Neuronal stem cell (in vitro differentiated cells): ENCODE results near the gene TEAD4.

Source experiments
- DNase-seq: peaks from one replicate; pipeline ENCODE4 v3.0.0-alpha.2; 2013; ENCODE audit warnings: low spot score
- H2AFZ ChIP-seq: one replicate; pipeline ENCODE4 v1.6.1; 2013; ENCODE audit warnings: mild to moderate bottlenecking, low read length, inconsistent platforms
- H2AK5ac ChIP-seq: 2 replicates; pipeline ENCODE4 v1.6.1; 2013; ENCODE audit warnings: low read depth, mild to moderate bottlenecking, inconsistent platforms, low read length, moderate library complexity, mixed read lengths
- H2BK120ac ChIP-seq: 2 replicates; pipeline ENCODE4 v1.6.1; 2013; ENCODE audit warnings: low read depth, mild to moderate bottlenecking, inconsistent platforms, low read length, moderate library complexity, mixed read lengths
- H2BK12ac ChIP-seq: one replicate; pipeline ENCODE4 v1.6.1; 2013; ENCODE audit warnings: low read length, inconsistent platforms
- H2BK15ac ChIP-seq: 2 replicates; pipeline ENCODE4 v1.6.1; 2013; ENCODE audit warnings: mild to moderate bottlenecking, low read length, inconsistent platforms, mixed read lengths
- H2BK5ac ChIP-seq: one replicate; pipeline ENCODE4 v1.6.1; 2013; ENCODE audit warnings: inconsistent platforms, mild to moderate bottlenecking, low read length, moderate library complexity
- H3K14ac ChIP-seq: one replicate; pipeline ENCODE4 v1.6.1; 2013; ENCODE audit warnings: low read length, inconsistent platforms
- H3K18ac ChIP-seq: 2 replicates; pipeline ENCODE4 v1.6.1; 2013; ENCODE audit warnings: low read length, inconsistent platforms
- H3K23ac ChIP-seq: 2 replicates; pipeline ENCODE4 v1.6.1; 2013; ENCODE audit warnings: low read depth, mild to moderate bottlenecking, mixed read lengths, low read length, inconsistent platforms; ENCODE audit not compliant: poor library complexity
- H3K27ac ChIP-seq: replicated peaks from 3 replicates; pipeline ENCODE4 v1.5.1; 2013; ENCODE audit warnings: low read length, inconsistent platforms
- H3K27me3 ChIP-seq, 3 experiments: 2 replicates each; pipeline ENCODE4 v1.6.1; 2013; ENCODE audit warnings: low read length in 3 of 3, mild to moderate bottlenecking in 2 of 3, inconsistent platforms in 1 of 3, low read depth in 1 of 3, mixed read lengths in 1 of 3, moderate library complexity in 1 of 3; ENCODE audit not compliant: control insufficient read depth in 3 of 3, insufficient read depth in 3 of 3
- H3K36me3 ChIP-seq, 2 donors: replicated peaks in 1 of 2; 2 replicates each; pipeline ENCODE4 v1.6.1; 2013; ENCODE audit warnings: low read length in 2 of 2; ENCODE audit not compliant: control insufficient read depth in 2 of 2, insufficient read depth in 2 of 2
- H3K4ac ChIP-seq: 2 replicates; pipeline ENCODE4 v1.6.1; 2013; ENCODE audit warnings: inconsistent platforms, mild to moderate bottlenecking, low read length, moderate library complexity
- H3K4me1 ChIP-seq, 2 donors: 1 replicate in 1 of 2; 2 replicates in 1 of 2; pipeline ENCODE4 v1.6.1; 2013; ENCODE audit warnings: low read length in 2 of 2, low read depth in 1 of 2; ENCODE audit not compliant: control insufficient read depth in 2 of 2, insufficient read depth in 1 of 2
- H3K4me2 ChIP-seq: one replicate; pipeline ENCODE4 v1.6.1; 2013; ENCODE audit warnings: mild to moderate bottlenecking, low read length, inconsistent platforms; ENCODE audit not compliant: insufficient read depth, poor library complexity, severe bottlenecking
- H3K4me3 ChIP-seq, 2 donors: 2 replicates each; pipeline ENCODE4 v1.5.1; 2013; ENCODE audit warnings: low read length in 2 of 2, mild to moderate bottlenecking in 2 of 2, inconsistent platforms in 1 of 2, moderate library complexity in 1 of 2
- H3K79me1 ChIP-seq: one replicate; pipeline ENCODE4 v1.6.1; 2013; ENCODE audit warnings: low read depth, mild to moderate bottlenecking, inconsistent platforms, low read length, moderate library complexity
- H3K9ac ChIP-seq: one replicate; pipeline ENCODE4 v1.6.1; 2013; ENCODE audit warnings: mild to moderate bottlenecking, low read depth, low read length, inconsistent platforms; ENCODE audit not compliant: poor library complexity
- H3K9me3 ChIP-seq, 2 donors: replicated peaks in 1 of 2; 2 replicates each; pipeline versions ENCODE3 to v1.6.1; 2013; ENCODE audit warnings: low read length in 2 of 2, mild to moderate bottlenecking in 2 of 2, inconsistent platforms in 1 of 2, low read depth in 1 of 2, mixed read lengths in 1 of 2, moderate library complexity in 1 of 2; ENCODE audit not compliant: control insufficient read depth in 2 of 2, insufficient read depth in 1 of 2
- H4K8ac ChIP-seq: one replicate; pipeline ENCODE4 v1.6.1; 2013; ENCODE audit warnings: low read depth, mild to moderate bottlenecking, inconsistent platforms, low read length, moderate library complexity
- H4K91ac ChIP-seq: one replicate; pipeline ENCODE4 v1.6.1; 2013; ENCODE audit warnings: low read length, low read depth, mild to moderate bottlenecking, inconsistent platforms; ENCODE audit not compliant: poor library complexity
- WGBS, 2 donors: extraction: QIAGEN DNeasy Blood & Tissue Kit; methylation state at CpG; one replicate each; pipeline ENCODE4 v1.1.7; 2013; ENCODE audit warnings: missing lambda C conversion rate in 2 of 2, mixed read lengths in 1 of 2; ENCODE audit not compliant: insufficient read length in 2 of 2, insufficient replicate concordance in 1 of 2; ENCODE audit errors: extremely low coverage in 2 of 2; 5-methylcytosine and 5-hydroxymethylcytosine counted together

Gene TEAD4

DNA sequence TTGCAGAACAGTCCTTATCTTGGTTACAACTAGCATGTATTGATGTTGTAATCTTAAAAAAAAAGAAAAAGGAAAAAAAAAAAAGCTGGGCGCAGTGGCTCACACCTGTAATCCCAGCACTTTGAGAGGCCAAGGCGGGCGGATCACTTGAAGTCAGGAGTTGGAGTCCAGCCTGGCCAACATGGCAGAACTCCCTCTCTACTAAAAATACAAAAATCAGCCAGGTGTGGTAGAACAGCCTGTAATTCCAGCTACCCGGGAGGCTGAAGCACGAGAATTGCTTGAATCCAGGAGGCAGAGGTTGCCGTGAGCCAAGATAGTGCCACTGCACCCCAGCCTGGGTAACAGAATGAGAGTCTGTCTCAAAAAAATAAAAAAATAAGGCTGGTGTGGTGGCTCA, 25.6 kb upstream of the TEAD4 start:
- Histone ChIP-seq H2AFZ (no peak overlapping the region), H3K79me1 (no peaks in the 10 kb centered on the region), H4K8ac (no peak overlapping the region), H3K9me3 (no peaks in the 10 kb centered on the region), H2BK12ac (no peak overlapping the region), H3K4me3 (no peak overlapping the region), H3K9ac (no peak overlapping the region), H3K23ac (no peak overlapping the region), H2BK5ac (no peak overlapping the region), H3K4me1 (no peaks in the 10 kb centered on the region), H3K27me3 (no peaks in the 10 kb centered on the region), H3K4me2 (no peak overlapping the region), H2BK120ac (no peak overlapping the region), H2BK15ac (no peak overlapping the region), H3K18ac (no peak overlapping the region), H3K4ac (no peak overlapping the region), H4K91ac (no peak overlapping the region), H3K36me3 (peaks cover 22 to 80% of the 10 kb centered on the region in 2 donors), H3K27ac (no peak overlapping the region), H3K14ac (no peak overlapping the region), H2AK5ac (no peak overlapping the region)
- no peak for DNase-seq
- no CpG with 5 or more reads among the region's 6 CpGs for whole genome bisulfite sequencing, 2 donors

DNA sequence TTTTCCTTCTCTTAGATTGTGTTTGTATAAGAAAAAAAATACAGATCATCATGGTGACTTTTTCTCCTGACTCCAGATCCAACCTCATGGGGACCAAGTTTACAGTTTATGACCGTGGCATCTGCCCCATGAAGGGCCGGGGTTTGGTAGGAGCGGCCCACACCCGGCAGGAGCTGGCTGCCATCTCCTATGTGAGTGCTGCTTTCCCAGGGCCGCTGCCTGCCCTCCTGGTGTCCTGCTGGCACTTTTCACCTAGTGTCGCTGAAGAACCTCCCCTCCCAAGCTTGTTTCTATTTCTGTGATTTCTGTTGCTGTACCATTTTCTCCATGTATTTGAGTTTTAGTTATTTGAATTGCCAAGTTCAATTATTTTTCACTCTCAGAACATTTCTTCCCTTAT, 24.8 kb upstream of the TEAD4 start:
- Histone ChIP-seq H2BK15ac (no peak overlapping the region), H3K36me3 (peaks cover 24 to 85% of the 10 kb centered on the region in 2 donors), H2AFZ (no peak overlapping the region), H3K14ac (no peak overlapping the region), H3K9ac (no peak overlapping the region), H3K18ac (no peak overlapping the region), H4K91ac (no peak overlapping the region), H3K9me3 (no peaks in the 10 kb centered on the region), H2BK5ac (no peak overlapping the region), H3K23ac (no peak overlapping the region), H4K8ac (no peak overlapping the region), H3K4me2 (no peak overlapping the region), H3K4ac (no peak overlapping the region), H3K79me1 (no peaks in the 10 kb centered on the region), H3K4me3 (no peak overlapping the region), H2BK120ac (no peak overlapping the region), H2AK5ac (no peak overlapping the region), H2BK12ac (no peak overlapping the region), H3K4me1 (no peaks in the 10 kb centered on the region), H3K27ac (no peak overlapping the region), H3K27me3 (no peaks in the 10 kb centered on the region)
- WGBS, 2 donors: no CpG with 5 or more reads among the region's 6 CpGs
- no peak for DNase-seq

DNA sequence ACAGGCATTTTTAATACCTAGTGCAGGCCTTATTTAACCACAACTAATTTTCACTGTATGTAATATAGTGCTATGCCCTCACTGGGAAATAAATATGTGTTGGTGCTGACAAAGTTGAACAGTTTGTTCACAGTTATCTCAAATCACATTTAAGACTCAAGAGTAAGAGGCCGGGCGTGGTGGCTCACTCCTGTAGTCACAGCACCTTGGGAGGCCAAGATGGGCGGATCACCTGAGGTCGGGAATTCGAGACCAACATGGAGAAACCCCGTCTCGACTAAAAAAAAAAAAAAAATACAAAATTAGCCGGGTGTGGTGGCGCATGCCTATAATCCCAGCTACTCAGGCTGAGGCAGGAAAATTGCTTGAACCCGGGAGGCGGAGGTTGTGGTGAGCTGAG, 22.9 kb upstream of the TEAD4 start:
- no peak overlapping the region for H2BK120ac ChIP-seq
- H3K9me3 ChIP-seq: no peaks in the 10 kb centered on the region
- peaks cover 29 to 89% of the 10 kb centered on the region in 2 donors for H3K36me3 ChIP-seq
- H2BK15ac ChIP-seq: no peak overlapping the region
- H2BK12ac ChIP-seq: no peak overlapping the region
- no peak overlapping the region for H4K8ac ChIP-seq
- H4K91ac ChIP-seq: no peak overlapping the region
- H3K14ac ChIP-seq: no peak overlapping the region
- H2BK5ac ChIP-seq: no peak overlapping the region
- DNase-seq: no peak
- H3K9ac ChIP-seq: no peak overlapping the region
- H3K4me2 ChIP-seq: no peak overlapping the region
- no peaks in the 10 kb centered on the region for H3K27me3 ChIP-seq
- H3K79me1 ChIP-seq: no peaks in the 10 kb centered on the region
- no peak overlapping the region for H3K23ac ChIP-seq
- H3K18ac ChIP-seq: no peak overlapping the region
- H3K4ac ChIP-seq: no peak overlapping the region
- no peak overlapping the region for H3K27ac ChIP-seq
- H2AK5ac ChIP-seq: no peak overlapping the region
- H3K4me3 ChIP-seq: no peak overlapping the region
- no CpG with 5 or more reads among the region's 11 CpGs for WGBS, 2 donors
- H2AFZ ChIP-seq: no peak overlapping the region
- no peaks in the 10 kb centered on the region for H3K4me1 ChIP-seq

DNA sequence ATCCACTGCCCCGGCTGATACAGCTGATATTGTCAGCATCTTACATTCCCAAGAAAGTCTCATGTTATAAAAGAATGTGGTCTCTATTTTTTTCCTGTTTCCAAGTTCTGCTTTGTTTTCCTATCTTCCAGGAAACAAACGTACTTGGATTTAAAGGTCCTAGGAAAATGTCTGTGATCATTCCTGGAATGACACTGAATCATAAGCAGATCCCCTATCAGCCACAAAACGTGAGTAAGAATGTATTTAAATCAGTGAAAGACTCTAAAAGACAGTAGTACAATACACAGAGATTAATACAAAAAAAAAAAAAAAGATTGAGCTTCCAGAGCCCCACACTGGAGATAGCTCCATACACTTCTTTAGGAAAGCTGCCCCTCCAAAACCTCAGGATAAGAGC, 21.7 kb upstream of the TEAD4 start:
- H2BK15ac ChIP-seq: no peak overlapping the region
- no peaks in the 10 kb centered on the region for H3K79me1 ChIP-seq
- H2AK5ac ChIP-seq: no peak overlapping the region
- H3K27me3 ChIP-seq: no peaks in the 10 kb centered on the region
- no peak overlapping the region for H3K14ac ChIP-seq
- no CpG with 5 or more reads among the region's 3 CpGs for WGBS, 2 donors
- H3K23ac ChIP-seq: no peak overlapping the region
- no peak overlapping the region for H2BK12ac ChIP-seq
- H2BK120ac ChIP-seq: no peak overlapping the region
- H4K91ac ChIP-seq: no peak overlapping the region
- H3K4me3 ChIP-seq: no peak overlapping the region
- no peak overlapping the region for H3K4me2 ChIP-seq
- no peaks in the 10 kb centered on the region for H3K4me1 ChIP-seq
- no peak overlapping the region for H2BK5ac ChIP-seq
- no peak overlapping the region for H4K8ac ChIP-seq
- no peak overlapping the region for H2AFZ ChIP-seq
- no peak overlapping the region for H3K4ac ChIP-seq
- no peak overlapping the region for H3K27ac ChIP-seq
- H3K18ac ChIP-seq: no peak overlapping the region
- DNase-seq: no peak
- H3K9ac ChIP-seq: no peak overlapping the region
- peaks cover 25 to 83% of the 10 kb centered on the region in 2 donors for H3K36me3 ChIP-seq
- H3K9me3 ChIP-seq: no peaks in the 10 kb centered on the region
